Upper lobe of left lung (tissue), 4 donors: Measurements from ENCODE around the gene GRID1.
"Not testable (repeated sequence)": the region's sequence is repeated elsewhere in the genome, so short reads cannot be mapped to it uniquely, and the experiment has no call there.

Experiments used
- CTCF ChIP-seq, 6 experiments: fragments of 450-650 bp in 4 of 6; fragments of 200-600 bp in 2 of 6; sonication (generic) in 2 of 6; IDR thresholded peaks; one replicate each; pipeline ENCODE4 v1.5.1; 2016 to 2019; ENCODE audit warnings: antibody characterized with exemption in 6 of 6
- EP300 ChIP-seq, 4 donors: sonication (generic); formaldehyde crosslinking; IDR thresholded peaks; one replicate each; pipeline ENCODE4 v1.5.1; 2017; ENCODE audit warnings: antibody characterized with exemption in 4 of 4, control low read depth in 2 of 4
- POLR2A ChIP-seq, 4 donors: fragments of 450-650 bp; IDR thresholded peaks; one replicate each; pipeline ENCODE4 v1.5.1; 2016 to 2017; ENCODE audit warnings: antibody characterized with exemption in 4 of 4, mild to moderate bottlenecking in 2 of 4

- TF ChIP-seq CTCF, POLR2A, EP300 (IDR thresholded peaks at IDR 0.05): not testable (repeated sequence)
Measured at GRCh38 chr10:86389109-86389440, 22.5 kb upstream of the GRID1 start.
